ENCODE results near the gene PSMD14. TPM values are rescaled to one million over a fixed set of nuclear protein-coding genes. Genes with fewer than 3 reads are reported as not detected.

PSMD14 gene
- total and polyA plus RNA-seq, 2 of the 8 experiments (the other 6 are each of a cell fraction or from before 2014, with no cell fraction given) = 53.9 to 88.7 TPM

- Histone ChIP-seq H3K79me2 (ENCODE audit: control insufficient read depth in 1 of 2, insufficient read depth in 2 of 2, low read length in 2 of 2) (peaks cover 0 to 97% of the 10 kb centered on the region in 2 experiments; a peak in 2 of 4 replicates), H4K8ac (ENCODE audit: extremely low read depth, insufficient read depth, low read length) (no peak overlapping the region), H3K27me3 (replicated peaks in 1 of 4; ENCODE audit: control insufficient read depth in 3 of 4, extremely low read depth in 1 of 4, insufficient read depth in 3 of 4, low read length in 3 of 4) (no peaks in the 10 kb centered on the region), H3K36me3 (ENCODE audit: control insufficient read depth in 2 of 4, insufficient read depth in 4 of 4, low read length in 3 of 4) (no peaks in the 10 kb centered on the region), H3K14ac (ENCODE audit: insufficient read length) (no peak overlapping the region), H2AK5ac (ENCODE audit: low read depth, low read length) (no peak overlapping the region), H2AFZ (ENCODE audit: low read length) (no peak overlapping the region), H4K91ac (replicated peaks; ENCODE audit: insufficient read length, low read length) (no peak overlapping the region), H3K27ac (ENCODE audit: low read depth, low read length) (no peak overlapping the region), H3K4me2 (ENCODE audit: insufficient read depth in 1 of 2, low read depth in 2 of 2, low read length in 2 of 2) (no peak overlapping the region), H3K4me3 (ENCODE audit: extremely low read depth in 1 of 4, insufficient read depth in 2 of 4, low read depth in 3 of 4, low read length in 4 of 4) (no peak overlapping the region), H3K56ac (replicated peaks; ENCODE audit: insufficient read length, low read depth, low read length) (no peak overlapping the region), H3K9me3 (ENCODE audit: insufficient read depth in 2 of 2, low read depth in 1 of 2, low read length in 1 of 2) (no peaks in the 10 kb centered on the region), H3K79me1 (ENCODE audit: low read depth, low read length) (no peaks in the 10 kb centered on the region), H3K23ac (ENCODE audit: insufficient read length) (no peak overlapping the region), H2BK12ac (ENCODE audit: low read depth, low read length) (no peak overlapping the region), H2BK20ac (ENCODE audit: low read length) (no peak overlapping the region), H3K23me2 (ENCODE audit: low read depth, low read length) (no peaks in the 10 kb centered on the region; the same call in 1 of the 2 replicates), H2BK15ac (ENCODE audit: low read length) (no peak overlapping the region), H2BK120ac (replicated peaks; ENCODE audit: low read depth, low read length) (no peak overlapping the region), H4K5ac (ENCODE audit: insufficient read length, low read depth, low read length) (no peak overlapping the region), H3K9ac (replicated peaks in 1 of 4; ENCODE audit: extremely low read depth in 1 of 4, low read depth in 3 of 4, low read length in 3 of 4) (no peak overlapping the region), H3K4ac (replicated peaks; ENCODE audit: insufficient read length, low read depth, low read length) (no peak overlapping the region), H3K4me1 (replicated peaks in 1 of 4; ENCODE audit: control insufficient read depth in 3 of 4, insufficient read depth in 4 of 4, low read length in 3 of 4) (peaks cover 0 to 4% (median under 1%) of the 10 kb centered on the region in 4 experiments; a peak in 2 of 7 replicates), H3K18ac (ENCODE audit: extremely low read depth, low read length) (no peak overlapping the region), H2BK5ac (ENCODE audit: low read depth, low read length) (no peak overlapping the region), H4K20me1 (replicated peaks in 1 of 2; ENCODE audit: control insufficient read depth in 1 of 2, insufficient read depth in 2 of 2, low read length in 2 of 2) (peaks cover 0 to 4% of the 10 kb centered on the region in 2 experiments)
- ChIA-PET CTCF (ENCODE audit: partially characterized antibody) (no interaction called here), POLR2A (ENCODE audit: partially characterized antibody) (interaction anchor here (0.6 kb wide), 1 partner anchor 14 kb away, joined by 3 read pairs; no protein-coding TSS in a partner anchor)
- DNase-seq (ENCODE audit: low read depth in 1 of 2, low spot score in 2 of 2) (no peak), FAIRE-seq (no peak)
- WGBS, 2 experiments (ENCODE audit: extremely low coverage in 1 of 2, insufficient coverage in 1 of 2, insufficient read length in 1 of 2, insufficient replicate concordance in 2 of 2, low coverage in 1 of 2, low lambda C conversion rate in 2 of 2, missing lambda C conversion rate in 1 of 2) = 83% methylated on average over 6 of the region's 6 CpGs; no CpG with 5 or more reads in 1 of the 2 experiments
- TF ChIP-seq NRF1 (IDR thresholded peaks at IDR 0.05; ENCODE audit: low read depth, low read length) = no peak
- no peak for TF ChIP-seq GTF2F1 (IDR thresholded peaks at IDR 0.05; ENCODE audit: borderline replicate concordance, low read depth, low read length)
- no peak for TF ChIP-seq TAF7 (optimal IDR thresholded peaks at IDR 0.05; ENCODE audit: borderline replicate concordance, low read depth, low read length)
- no peak for TF ChIP-seq CTCF (IDR thresholded peaks at IDR 0.05; ENCODE audit: control extremely low read depth in 1 of 3, insufficient read depth in 1 of 3, low read depth in 1 of 3, low read length in 3 of 3)
- TF ChIP-seq CHD2 (IDR thresholded peaks at IDR 0.05; ENCODE audit: low read length) = no peak
- no peak for TF ChIP-seq HDAC6 (IDR thresholded peaks at IDR 0.05; ENCODE audit: low read depth, low read length)
- no peak for TF ChIP-seq CHD1 (IDR thresholded peaks at IDR 0.05; ENCODE audit: low read depth, low read length)
- no peak for TF ChIP-seq RFX5 (IDR thresholded peaks at IDR 0.05; ENCODE audit: borderline replicate concordance, low read depth, low read length)
- no peak for TF ChIP-seq KDM1A (IDR thresholded peaks at IDR 0.05; ENCODE audit: borderline replicate concordance, low read length)
- TF ChIP-seq RBBP5 (IDR thresholded peaks at IDR 0.05; ENCODE audit: borderline replicate concordance, low read depth, low read length) = no peak
These were observed 43.5 kb downstream of the PSMD14 start for GRCh38 chr2:161351678-161352077.

Data from H1 (cell line).